Measurements from ENCODE around the gene DPM3.

Gene DPM3

GRCh38 chr1:155104605-155105534 is 35.5 kb downstream of the DPM3 start:
- H3K4me3 ChIP-seq (replicated peaks; ENCODE audit: low read depth, low read length): no peak overlapping the region
- TF ChIP-seq CTCF (IDR thresholded peaks at IDR 0.05; ENCODE audit: low read depth, low read length, missing control alignments): no peak
- DNase-seq (ENCODE audit: extremely low read depth, low read depth): no peak

- no peak for TF ChIP-seq CTCF (IDR thresholded peaks at IDR 0.05; ENCODE audit: low read depth, low read length, missing control alignments)
- no peak for DNase-seq (ENCODE audit: extremely low read depth, low read depth)
- no peak overlapping the region for H3K4me3 ChIP-seq (replicated peaks; ENCODE audit: low read depth, low read length)
Measured at GRCh38 chr1:155103325-155103724, 37.0 kb downstream of the DPM3 start.

- no peak overlapping the region for H3K4me3 ChIP-seq (replicated peaks; ENCODE audit: low read depth, low read length)
- no peak for TF ChIP-seq CTCF (IDR thresholded peaks at IDR 0.05; ENCODE audit: low read depth, low read length, missing control alignments)
- no peak for DNase-seq (ENCODE audit: extremely low read depth, low read depth)
Measured at GRCh38 chr1:155099331-155099730, 41.0 kb downstream of the DPM3 start.

GRCh38 chr1:155094622-155094948 is 45.7 kb downstream of the DPM3 start:
- no peak overlapping the region for H3K4me3 ChIP-seq (replicated peaks; ENCODE audit: low read depth, low read length)
- DNase-seq (ENCODE audit: extremely low read depth, low read depth): no peak
- no peak for TF ChIP-seq CTCF (IDR thresholded peaks at IDR 0.05; ENCODE audit: low read depth, low read length, missing control alignments)

- TF ChIP-seq CTCF (IDR thresholded peaks at IDR 0.05; ENCODE audit: low read depth, low read length, missing control alignments): peak; percentile 30
- H3K4me3 ChIP-seq (replicated peaks; ENCODE audit: low read depth, low read length): no peak overlapping the region
- peak; percentile 38 for DNase-seq (ENCODE audit: extremely low read depth, low read depth)
Measured at GRCh38 chr1:155093911-155094621, 46.3 kb downstream of the DPM3 start.

GRCh38 chr1:155092641-155093040 is 47.7 kb downstream of the DPM3 start:
- no peak for TF ChIP-seq CTCF (IDR thresholded peaks at IDR 0.05; ENCODE audit: low read depth, low read length, missing control alignments)
- no peak overlapping the region for H3K4me3 ChIP-seq (replicated peaks; ENCODE audit: low read depth, low read length)
- DNase-seq (ENCODE audit: extremely low read depth, low read depth): no peak

Measured in HFF-Myc (cell line).